GM19240 (cell line): ENCODE data around the gene KRTAP21-1.
"Not testable (repeated sequence)": the region's sequence is repeated elsewhere in the genome, so short reads cannot be mapped to it uniquely, and the experiment has no call there.

Experiments
- DNase-seq: peaks from one replicate; pipeline ENCODE4 v3.0.0; 2011; ENCODE audit warnings: low spot score; ENCODE audit not compliant: insufficient read length

The KRTAP21-1 gene

DNA sequence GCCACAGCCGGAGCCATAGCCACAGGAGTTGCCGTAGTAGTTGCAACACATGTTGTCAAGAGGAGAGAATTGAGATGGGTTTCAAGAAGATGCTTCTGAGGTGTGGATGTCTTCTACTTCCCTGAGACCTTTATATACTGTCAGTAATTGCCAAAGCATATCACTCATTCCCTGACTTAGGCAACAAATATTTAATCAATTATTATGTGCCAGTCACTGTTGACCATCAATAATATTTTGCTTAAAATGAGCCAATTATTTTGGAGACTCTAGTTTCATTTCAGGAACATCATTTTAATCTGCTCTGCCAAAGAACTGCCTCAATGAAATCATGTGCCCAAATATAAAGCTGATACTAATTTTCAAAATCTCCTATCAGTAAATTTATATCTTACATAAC lies at the start of gene KRTAP21-1:
Gene KRTAP21-1 (minus strand): TSS at position 101 of the 400 bp plus-strand sequence. CDS start 50 bp downstream, at position 51.
- not testable (repeated sequence) for DNase-seq

DNA sequence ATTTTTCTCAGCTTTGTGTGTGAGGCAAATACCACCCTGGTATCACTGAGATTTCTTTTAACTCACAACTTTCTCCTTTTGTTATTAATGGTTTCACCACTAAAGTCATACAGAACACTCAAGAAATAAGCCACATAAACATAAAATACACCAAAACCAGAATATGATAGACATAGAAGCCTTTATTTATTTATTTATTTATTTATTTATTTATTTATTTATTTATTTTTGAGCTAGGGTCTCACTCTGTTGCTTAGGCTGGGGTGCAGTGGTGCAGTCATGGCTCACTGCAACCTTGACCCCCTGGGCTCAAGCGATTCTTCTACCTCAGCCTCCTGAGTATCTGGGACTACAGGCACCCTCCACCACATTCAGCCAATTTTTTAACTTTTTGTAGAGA lies 45.4 kb upstream of the KRTAP21-1 start:
- DNase-seq, result no peak

DNA sequence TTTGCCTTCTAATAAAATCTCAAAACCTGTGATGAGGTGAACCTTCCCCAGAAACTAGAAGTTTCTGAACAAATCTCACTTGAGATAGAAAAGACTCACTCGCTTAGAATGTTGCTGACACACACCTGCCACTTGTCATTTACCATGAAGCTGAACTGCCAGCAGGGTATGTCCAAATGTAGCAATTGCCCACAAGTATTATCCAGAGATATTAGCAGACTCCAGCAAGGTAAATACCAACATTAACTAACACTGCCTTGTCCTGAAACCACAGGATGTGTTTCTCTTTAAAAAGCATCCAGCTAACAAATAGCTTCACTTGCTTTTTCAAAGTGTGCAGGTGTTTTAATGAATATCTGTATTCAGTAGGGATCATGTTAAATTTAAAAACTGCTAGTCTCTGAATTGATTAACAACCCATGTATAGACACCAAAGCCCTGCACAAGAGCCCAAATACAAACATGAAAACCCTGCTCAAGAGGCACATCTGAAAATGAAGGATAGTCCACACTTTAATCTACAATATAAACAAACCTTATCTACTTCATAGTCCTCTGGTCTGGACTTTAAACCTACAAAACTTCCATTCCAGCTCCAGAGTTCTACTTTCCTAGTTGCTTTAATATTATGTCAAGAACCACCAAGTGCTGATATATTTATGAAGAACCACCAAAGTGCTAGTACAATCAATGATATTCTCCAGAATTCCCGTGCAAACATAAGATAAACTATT lies 38.5 kb upstream of the KRTAP21-1 start:
- no peak for DNase-seq

DNA sequence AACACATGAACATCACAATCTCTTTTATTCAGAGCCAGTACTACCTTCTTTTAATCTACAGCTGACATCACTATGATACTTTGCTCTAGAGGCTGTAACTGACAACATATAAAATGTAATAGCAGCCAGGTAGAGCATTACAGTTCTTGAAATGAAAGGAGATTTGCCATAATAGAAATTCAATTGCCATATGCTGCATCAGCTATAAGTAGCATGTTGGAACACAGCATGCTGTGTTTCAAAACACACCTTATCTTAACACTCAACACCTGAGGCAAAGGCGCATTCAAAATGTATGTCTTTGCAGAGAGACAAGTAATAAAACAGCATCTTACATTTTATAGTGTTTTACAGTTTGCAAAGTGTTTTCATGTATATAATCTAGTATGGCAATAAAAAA lies 24.0 kb upstream of the KRTAP21-1 start:
- no peak for DNase-seq

GRCh38 chr21:30769724-30770431 lies 14.7 kb upstream of the KRTAP21-1 start:
- DNase-seq, result no peak

- no peak for DNase-seq
Observed at GRCh38 chr21:30760776-30761175, 5.5 kb upstream of the KRTAP21-1 start.

DNA sequence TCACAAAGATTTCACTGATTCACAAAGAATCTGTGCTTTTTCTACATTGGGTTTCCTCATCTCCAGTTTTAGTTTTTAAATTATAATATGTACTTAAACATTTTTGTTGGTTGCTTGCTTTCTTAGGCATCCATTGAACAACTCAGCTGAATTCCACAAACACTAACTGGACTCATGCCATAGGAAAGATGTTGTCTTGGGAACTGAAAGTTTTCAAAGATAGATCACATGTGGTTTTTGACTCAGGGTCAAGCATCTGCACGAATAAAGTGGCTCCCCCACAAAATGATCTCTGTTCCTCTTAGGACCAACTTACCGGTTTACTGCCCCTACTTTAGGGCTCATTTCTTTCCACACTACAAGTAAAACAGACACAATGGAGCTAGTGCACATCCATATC lies 3.1 kb upstream of the KRTAP21-1 start:
- DNase-seq, result no peak

GRCh38 chr21:30747159-30747558 lies 8.1 kb downstream of the KRTAP21-1 start, which contains the start of gene KRTAP21-2:
KRTAP21-2 (minus strand) TSS chr21:30747259; CDS start chr21:30747202, 57 bp downstream.
- no peak for DNase-seq

DNA sequence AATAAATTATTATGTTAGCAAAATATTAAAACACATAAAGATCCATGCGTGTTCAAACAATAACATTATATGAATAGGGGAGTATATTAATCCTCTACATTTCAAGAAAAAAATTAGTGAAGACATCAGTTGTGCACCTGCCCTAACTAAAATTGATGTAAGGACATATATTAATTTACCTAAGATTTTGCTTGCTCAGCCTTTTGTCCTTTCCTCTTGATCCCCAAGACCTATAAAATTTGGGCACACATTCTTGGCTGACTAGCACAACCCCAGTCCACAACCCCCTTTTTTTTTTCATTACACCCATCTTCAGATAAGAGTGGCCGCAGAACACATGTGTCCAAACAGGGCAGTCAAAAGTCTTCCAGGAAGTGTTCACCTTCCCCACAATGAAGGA lies 14.8 kb downstream of the KRTAP21-1 start:
- no peak for DNase-seq

GRCh38 chr21:30733026-30733425 lies 22.2 kb downstream of the KRTAP21-1 start:
- DNase-seq, result no peak

DNA sequence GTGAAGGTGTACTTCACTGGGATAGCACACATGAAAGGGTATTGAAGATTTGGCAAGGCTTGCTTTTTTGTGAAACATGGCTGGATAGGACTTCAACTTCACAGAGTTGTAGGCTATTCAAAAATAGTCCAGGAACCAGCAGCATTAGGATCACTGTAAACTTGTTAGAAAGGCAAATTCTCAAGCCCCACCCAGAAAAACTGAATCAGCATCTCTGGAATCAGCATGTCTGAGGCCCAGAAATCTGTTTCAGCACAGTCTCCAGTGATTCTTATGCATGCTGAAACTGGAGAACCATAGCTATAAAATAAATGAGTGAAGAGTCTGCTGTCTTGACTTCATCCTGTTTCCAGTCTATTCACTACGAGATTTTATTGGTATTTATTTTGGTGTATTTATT lies 28.5 kb downstream of the KRTAP21-1 start:
- no peak for DNase-seq

GRCh38 chr21:30719401-30719800 lies 35.8 kb downstream of the KRTAP21-1 start:
- DNase-seq, result no peak

- no peak for DNase-seq
Observed at GRCh38 chr21:30718239-30718909, 36.9 kb downstream of the KRTAP21-1 start, which contains the start of gene KRTAP21-3. KRTAP21-3 (minus strand) TSS chr21:30718777; CDS start chr21:30718759, 18 bp downstream.

DNA sequence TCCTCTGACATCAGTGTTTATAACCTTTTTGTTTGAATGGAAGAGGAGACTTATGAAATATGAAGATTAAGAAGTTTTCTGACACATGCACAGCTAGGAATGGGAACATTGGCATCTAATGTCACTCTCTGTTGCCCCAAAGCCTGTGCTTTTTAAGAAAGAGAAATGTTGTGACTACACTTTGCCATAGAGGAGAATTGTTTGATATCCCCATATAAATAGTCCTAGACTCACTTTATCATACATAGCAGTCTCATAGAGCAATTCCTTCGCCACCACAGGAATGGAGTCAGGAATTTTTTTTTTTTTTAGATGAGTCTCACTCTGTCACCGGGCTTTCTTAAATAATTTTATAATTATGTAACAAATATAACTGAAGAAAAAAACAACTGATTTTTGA lies 38.1 kb downstream of the KRTAP21-1 start:
- DNase-seq, result no peak

DNA sequence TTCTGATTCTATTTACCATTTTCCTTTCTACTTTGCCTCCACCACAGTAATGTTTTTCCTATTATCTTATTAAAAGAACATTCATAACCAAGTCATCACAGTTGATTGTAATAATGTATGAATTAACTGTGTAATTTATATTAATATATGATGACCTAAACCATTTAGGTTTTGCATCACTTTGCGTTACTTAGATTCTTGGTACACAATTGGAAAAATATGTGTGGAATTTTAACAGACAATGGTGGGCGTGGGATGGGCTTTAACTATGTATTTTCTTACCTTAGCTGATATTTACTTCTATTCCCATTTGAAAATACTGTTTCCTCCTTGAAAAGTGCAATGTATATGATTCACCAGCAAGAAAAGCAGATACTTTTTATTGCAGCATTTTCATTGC lies 40.3 kb downstream of the KRTAP21-1 start:
- DNase-seq, result no peak

- no peak for DNase-seq
Observed at GRCh38 chr21:30714456-30714855, 40.8 kb downstream of the KRTAP21-1 start.

GRCh38 chr21:30713766-30714165 lies 41.5 kb downstream of the KRTAP21-1 start:
- DNase-seq, result no peak

DNA sequence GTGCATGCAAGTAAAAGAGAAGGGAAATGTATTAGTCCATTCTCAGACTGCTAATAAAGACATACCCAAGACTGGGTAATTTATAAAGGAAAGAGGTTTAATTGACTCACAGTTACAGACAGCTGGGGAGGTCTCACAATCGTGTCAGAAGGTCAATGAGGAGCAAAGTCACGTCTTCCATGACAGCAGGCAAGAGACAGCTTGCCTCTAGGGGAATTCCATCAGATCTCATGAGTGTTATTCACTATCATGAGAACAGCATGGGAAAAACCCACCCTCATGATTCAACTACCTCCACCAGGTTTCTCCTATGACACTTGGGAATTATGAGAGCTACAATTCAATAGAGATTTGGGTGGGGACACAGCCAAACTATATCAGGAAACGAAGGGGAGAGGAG lies 44.7 kb downstream of the KRTAP21-1 start:
- no peak for DNase-seq

GRCh38 chr21:30707409-30707808 lies 47.8 kb downstream of the KRTAP21-1 start:
- no peak for DNase-seq
